ENCODE data around the gene KANTR. TPM values are rescaled to one million over a fixed set of nuclear protein-coding genes. Genes with fewer than 3 reads are reported as not detected.
A peak's percentile ranks its signal among the peaks of the same experiment; 100 is the strongest.

The KANTR gene
- total RNA-seq, 2 donors from 2014 or later = 11.7 to 14.4 TPM

DNA sequence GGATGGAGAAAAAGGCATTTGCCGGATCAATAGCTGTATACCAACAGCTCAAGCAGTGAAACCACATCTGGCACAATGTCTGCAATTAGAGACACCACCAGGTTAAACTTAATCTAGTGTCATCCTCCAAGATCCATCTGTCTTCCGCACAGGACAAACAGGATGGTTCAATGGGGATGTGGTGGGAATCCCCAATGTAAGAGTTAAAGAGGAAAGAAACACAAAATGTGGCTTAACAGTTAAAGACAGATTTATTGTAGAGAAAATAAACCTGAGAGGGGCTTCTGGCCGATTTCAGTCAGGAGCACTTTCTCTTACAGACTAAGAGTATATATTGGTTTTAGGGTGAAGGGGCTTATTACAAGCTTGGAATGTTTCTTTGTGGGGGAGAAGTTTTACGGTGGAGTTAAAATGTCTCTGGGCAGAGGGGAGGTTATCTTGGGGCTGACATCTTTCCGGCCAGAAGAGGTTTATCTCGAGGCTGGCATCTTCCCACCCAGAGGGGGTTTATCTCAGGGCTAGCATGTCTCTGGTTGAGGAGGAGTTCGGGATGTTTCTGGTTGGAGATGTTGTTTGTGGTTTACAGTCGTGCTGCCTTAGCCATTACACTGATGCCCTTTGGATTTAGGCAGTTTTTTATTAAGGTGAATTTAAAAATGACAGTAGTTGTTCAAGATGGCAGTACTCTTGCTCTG lies 61.7 kb downstream of the KANTR start:
- H3K4me1 ChIP-seq (ENCODE audit: control insufficient read depth, insufficient read depth, low read length) = no peaks in the 10 kb centered on the region
- TF ChIP-seq, protein P1, sequence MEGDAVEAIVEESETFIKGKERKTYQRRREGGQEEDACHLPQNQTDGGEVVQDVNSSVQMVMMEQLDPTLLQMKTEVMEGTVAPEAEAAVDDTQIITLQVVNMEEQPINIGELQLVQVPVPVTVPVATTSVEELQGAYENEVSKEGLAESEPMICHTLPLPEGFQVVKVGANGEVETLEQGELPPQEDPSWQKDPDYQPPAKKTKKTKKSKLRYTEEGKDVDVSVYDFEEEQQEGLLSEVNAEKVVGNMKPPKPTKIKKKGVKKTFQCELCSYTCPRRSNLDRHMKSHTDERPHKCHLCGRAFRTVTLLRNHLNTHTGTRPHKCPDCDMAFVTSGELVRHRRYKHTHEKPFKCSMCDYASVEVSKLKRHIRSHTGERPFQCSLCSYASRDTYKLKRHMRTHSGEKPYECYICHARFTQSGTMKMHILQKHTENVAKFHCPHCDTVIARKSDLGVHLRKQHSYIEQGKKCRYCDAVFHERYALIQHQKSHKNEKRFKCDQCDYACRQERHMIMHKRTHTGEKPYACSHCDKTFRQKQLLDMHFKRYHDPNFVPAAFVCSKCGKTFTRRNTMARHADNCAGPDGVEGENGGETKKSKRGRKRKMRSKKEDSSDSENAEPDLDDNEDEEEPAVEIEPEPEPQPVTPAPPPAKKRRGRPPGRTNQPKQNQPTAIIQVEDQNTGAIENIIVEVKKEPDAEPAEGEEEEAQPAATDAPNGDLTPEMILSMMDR (conservative IDR thresholded peaks at IDR 0.05) = no peak
- Mint-ChIP-seq H3K9me3 (peaks cover 74% of the 10 kb centered on the region), H3K4me1 (peaks cover 19% of the 10 kb centered on the region), H3K36me3 (ENCODE audit: low read depth) (peaks cover 36% of the 10 kb centered on the region), H3K27ac (no peak overlapping the region), H3K27me3 (ENCODE audit: insufficient read depth) (peaks cover 2% of the 10 kb centered on the region), H3K4me3 (no peak overlapping the region)
- no peak overlapping the region for H3K27ac ChIP-seq (ENCODE audit: low read depth, low read length)
- H3K27me3 ChIP-seq (ENCODE audit: control insufficient read depth, insufficient read depth, low read length, poor library complexity, severe bottlenecking) = no peaks in the 10 kb centered on the region
- no peaks in the 10 kb centered on the region for H3K36me3 ChIP-seq (ENCODE audit: control insufficient read depth, insufficient read depth, low read length)
- DNase-seq = no peak
- no peak overlapping the region for H3K9ac ChIP-seq (ENCODE audit: extremely low read depth, low read length, poor library complexity, severe bottlenecking)
- WGBS, 2 experiments (ENCODE audit: insufficient coverage in 1 of 2, insufficient read length in 1 of 2) = 91% methylated on average over 8 of the region's 8 CpGs; no CpG with 5 or more reads in 1 of the 2 experiments
- peaks cover 24% of the 10 kb centered on the region for H3K9me3 ChIP-seq (ENCODE audit: control insufficient read depth, low read length)
- H3K4me3 ChIP-seq (ENCODE audit: low read length) = no peak overlapping the region

DNA sequence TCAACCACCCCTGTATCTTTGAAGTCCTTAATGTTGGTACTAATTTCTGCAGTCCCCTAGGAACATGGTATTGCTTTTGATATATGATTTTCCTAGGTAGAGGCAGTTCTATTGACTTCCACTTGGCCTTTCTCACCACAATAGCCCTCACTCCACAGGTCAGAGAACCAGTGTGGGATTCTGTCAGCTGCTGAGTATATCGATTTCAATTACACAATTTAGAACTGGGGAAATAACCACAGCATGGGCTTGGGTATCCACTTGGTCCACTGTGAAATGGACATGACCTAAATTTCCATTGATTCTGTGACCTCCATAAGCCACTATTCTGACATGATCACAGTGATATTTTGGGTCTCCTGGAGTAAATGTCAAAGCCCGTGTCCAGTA lies 62.3 kb downstream of the KANTR start:
- Histone ChIP-seq H3K27me3 (ENCODE audit: control insufficient read depth, insufficient read depth, low read length, poor library complexity, severe bottlenecking) (no peaks in the 10 kb centered on the region), H3K9ac (ENCODE audit: extremely low read depth, low read length, poor library complexity, severe bottlenecking) (no peak overlapping the region), H3K36me3 (ENCODE audit: control insufficient read depth, insufficient read depth, low read length) (no peaks in the 10 kb centered on the region), H3K27ac (ENCODE audit: low read depth, low read length) (no peak overlapping the region), H3K9me3 (ENCODE audit: control insufficient read depth, low read length) (peaks cover 24% of the 10 kb centered on the region), H3K4me3 (ENCODE audit: low read length) (no peak overlapping the region), H3K4me1 (ENCODE audit: control insufficient read depth, insufficient read depth, low read length) (no peaks in the 10 kb centered on the region)
- peaks cover 32% of the 10 kb centered on the region for H3K36me3 Mint-ChIP-seq (ENCODE audit: low read depth)
- WGBS, 2 experiments (ENCODE audit: insufficient coverage in 1 of 2, insufficient read length in 1 of 2) = 95% methylated on average over 2 of the region's 2 CpGs; no CpG with 5 or more reads in 1 of the 2 experiments
- H3K27me3 Mint-ChIP-seq (ENCODE audit: insufficient read depth) = peaks cover 2% of the 10 kb centered on the region
- no peak for DNase-seq
- TF ChIP-seq, protein P1 (conservative IDR thresholded peaks at IDR 0.05) = no peak
- H3K9me3 Mint-ChIP-seq = peaks cover 72% of the 10 kb centered on the region
- H3K4me3 Mint-ChIP-seq = no peak overlapping the region
- peaks cover 25% of the 10 kb centered on the region for H3K4me1 Mint-ChIP-seq
- H3K27ac Mint-ChIP-seq = no peak overlapping the region

DNA sequence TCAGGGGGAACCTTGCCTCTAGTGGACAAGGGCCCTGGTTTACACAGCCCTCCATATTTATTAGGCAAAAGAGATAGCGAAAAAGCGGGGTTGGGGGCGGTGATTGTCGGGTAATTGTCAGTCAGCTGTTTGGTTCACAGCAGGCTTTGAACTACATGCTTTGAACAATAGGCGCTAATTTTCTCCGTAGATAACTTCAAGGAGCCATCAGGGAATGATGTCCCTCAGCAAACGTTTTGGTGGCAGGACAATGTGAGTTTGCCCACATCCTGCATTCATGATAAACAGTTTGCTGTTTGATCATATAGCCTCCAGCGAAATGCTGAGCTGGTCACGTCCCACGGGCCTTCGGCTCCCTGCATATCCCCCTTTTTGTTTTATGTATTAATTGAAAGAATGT lies 65.2 kb downstream of the KANTR start:
- no peak overlapping the region for H3K27ac Mint-ChIP-seq
- 33 to 52% methylated on average over 2 to 11 of the region's 11 CpGs for WGBS, 2 experiments (ENCODE audit: insufficient coverage in 1 of 2, insufficient read length in 1 of 2)
- Histone ChIP-seq H3K4me1 (ENCODE audit: control insufficient read depth, insufficient read depth, low read length) (no peaks in the 10 kb centered on the region), H3K27me3 (ENCODE audit: control insufficient read depth, insufficient read depth, low read length, poor library complexity, severe bottlenecking) (no peaks in the 10 kb centered on the region), H3K9ac (ENCODE audit: extremely low read depth, low read length, poor library complexity, severe bottlenecking) (no peak overlapping the region), H3K27ac (ENCODE audit: low read depth, low read length) (no peak overlapping the region), H3K36me3 (ENCODE audit: control insufficient read depth, insufficient read depth, low read length) (no peaks in the 10 kb centered on the region), H3K4me3 (ENCODE audit: low read length) (no peak overlapping the region), H3K9me3 (ENCODE audit: control insufficient read depth, low read length) (peaks cover 21% of the 10 kb centered on the region)
- peaks cover 45% of the 10 kb centered on the region for H3K4me1 Mint-ChIP-seq
- peak; percentile 65 for DNase-seq
- no peak overlapping the region for H3K4me3 Mint-ChIP-seq
- peaks cover 67% of the 10 kb centered on the region for H3K9me3 Mint-ChIP-seq
- peaks cover 2% of the 10 kb centered on the region for H3K27me3 Mint-ChIP-seq (ENCODE audit: insufficient read depth)
- TF ChIP-seq, protein P1 (conservative IDR thresholded peaks at IDR 0.05) = no peak
- peaks cover 15% of the 10 kb centered on the region for H3K36me3 Mint-ChIP-seq (ENCODE audit: low read depth)
